GM21723 (cell line): Measurements from ENCODE around the gene MATCAP1.

ENCODE experiments used
- ATAC-seq: cut with Tn5 transposase; IDR thresholded peaks from one replicate; pipeline ENCODE4 v1.9.1; 2021; ENCODE audit warnings: mild to moderate bottlenecking, moderate library complexity; ENCODE audit not compliant: unreplicated experiment

Gene MATCAP1

DNA sequence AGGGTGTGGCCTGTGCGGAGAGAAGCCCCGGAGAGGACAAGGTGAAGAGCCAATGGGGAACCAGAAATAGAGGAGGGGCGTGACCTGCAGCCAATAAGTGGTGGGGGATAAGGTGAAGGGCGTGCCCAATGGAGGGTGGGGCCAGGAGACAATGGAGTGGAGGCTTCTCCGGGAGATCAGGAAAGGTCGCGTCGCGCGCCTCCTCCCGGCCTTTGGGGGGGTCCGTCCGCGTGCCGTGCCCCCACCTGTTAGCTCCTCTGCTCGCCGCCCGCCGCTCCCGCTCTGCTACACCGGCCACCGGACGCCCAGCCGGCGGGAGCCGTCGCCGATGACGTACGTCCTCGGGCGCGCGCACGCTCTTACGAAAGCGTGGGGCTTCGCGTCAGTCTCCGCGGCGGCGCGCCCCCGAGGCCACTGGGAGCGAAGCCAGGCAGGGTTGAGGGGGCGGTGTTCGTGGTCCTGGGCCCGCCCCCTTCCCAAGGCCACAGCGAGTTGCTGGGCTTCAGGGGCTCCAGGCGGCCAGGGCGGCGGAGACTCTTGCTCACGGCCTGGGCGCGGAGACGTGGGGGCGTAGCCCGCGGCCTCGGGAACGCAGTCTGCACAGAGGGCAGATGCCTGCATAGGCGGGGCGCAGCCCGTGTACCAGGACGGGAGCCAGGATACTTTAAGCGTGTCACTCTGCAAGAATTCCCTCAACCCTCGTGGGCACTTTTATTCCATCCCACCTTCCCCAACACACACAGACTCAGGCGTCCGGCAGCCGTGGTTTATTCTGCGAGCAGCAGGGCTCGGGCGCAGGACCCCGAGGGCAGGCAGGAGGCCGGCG lies at the start of gene MATCAP1:
TSS of gene MATCAP1 (minus strand) at position 337 of the 826 bp plus-strand sequence. CDS start 3,353 bp downstream, outside the sequence.
- ATAC-seq = peak; percentile 92

DNA sequence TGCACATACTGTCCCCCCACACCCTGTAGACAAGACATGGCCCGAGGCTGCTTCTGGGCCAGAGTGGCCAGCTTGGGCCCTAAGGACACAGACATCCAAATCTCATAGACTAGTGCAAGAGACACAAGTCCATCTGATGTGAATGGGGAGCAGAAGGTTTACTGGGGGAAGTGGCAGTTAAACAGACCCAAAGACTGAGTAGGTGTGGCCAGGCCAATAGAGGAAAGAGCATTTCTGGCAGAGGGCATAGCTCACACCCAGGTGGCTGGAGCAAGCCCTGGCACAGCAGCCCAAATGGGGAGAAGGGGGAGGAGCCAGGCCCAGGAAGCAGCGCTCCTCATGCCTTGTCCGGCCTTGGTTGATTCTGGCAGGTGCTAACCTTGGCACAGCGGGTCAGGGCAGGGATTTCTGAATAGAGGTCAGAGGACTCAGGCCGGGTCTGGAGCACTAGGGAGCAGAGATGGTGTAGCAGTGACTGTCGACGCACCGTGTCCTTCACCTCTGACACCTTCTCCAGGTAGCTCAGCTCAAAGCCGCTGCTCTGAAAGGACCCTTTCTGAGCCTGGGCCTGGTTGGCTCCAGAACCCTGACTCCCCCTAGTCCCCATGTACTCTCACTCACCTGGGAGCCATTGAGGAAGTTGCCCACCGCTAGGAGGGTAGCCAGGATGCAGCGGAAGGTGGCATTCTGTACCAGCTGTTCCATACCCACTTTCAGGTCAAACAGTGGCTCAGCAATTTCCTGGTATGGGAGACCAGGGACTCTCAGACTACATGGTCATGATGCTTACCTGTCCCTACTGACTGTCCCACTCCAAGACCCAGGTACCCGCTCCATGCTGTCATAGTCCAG lies 47.3 kb upstream of the MATCAP1 start:
- no peak for ATAC-seq

DNA sequence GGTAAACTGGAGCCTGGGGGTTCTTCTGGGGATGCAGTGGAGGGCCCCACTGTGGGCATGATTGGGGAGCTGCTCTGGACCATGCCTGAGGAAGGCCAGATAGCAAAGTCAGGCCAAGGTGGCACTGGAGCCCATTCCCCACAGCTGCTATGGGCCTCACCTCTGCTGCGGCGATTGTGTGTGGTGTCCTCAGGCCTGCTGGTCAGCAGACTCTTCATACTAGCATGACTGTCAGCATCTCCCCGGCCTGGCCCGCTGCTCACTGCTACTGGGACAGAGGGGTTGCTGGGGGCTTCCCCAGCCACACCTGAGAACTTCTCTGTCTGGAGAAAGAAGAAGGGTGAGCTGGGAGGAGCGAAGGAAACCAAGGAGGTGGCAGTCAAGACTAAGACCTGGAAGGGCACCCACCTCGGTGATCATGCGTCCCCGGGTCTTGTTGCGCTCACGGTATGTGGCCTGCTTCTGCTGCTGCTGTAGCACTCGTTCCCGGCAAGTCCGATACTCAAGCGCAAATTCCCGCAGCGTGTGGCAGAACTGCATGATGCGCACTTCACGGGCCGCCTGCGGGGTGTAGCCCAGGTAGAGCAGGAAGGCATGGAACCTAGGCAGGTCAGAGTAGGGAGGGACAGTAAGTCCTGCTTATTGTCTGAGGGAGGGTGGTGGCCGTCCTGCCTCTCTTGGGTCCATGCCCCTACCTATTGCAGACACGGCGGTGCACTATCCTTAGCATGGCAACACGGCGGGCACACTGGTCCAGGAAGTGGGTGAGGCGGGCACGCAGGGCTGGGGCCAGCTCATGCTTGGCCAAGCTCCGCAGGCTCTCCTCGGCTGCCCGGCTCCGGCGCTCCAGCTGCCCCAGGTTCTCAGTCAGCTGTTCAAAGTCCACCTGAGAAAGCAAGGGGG lies 46.4 kb upstream of the MATCAP1 start:
- no peak for ATAC-seq

DNA sequence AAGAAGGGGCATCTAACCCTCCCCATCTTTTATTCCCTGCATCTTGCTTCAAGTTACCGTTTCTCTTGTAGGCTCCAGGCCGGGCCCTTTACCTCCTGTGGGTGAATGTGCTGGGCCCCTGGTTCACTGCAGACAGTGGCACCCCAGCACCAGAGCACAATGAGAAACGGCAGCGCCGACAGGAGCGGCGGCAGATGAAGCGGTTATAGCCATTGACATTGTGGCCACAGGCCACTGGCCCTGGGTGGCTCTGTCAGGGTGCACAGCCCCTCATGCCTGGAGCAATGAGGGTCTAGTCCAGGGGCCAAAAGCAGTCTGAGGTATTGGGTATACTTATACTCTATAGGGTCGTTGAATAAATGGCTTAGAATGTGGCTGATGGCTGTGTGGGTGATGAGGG lies 45.1 kb upstream of the MATCAP1 start:
- ATAC-seq = no peak

DNA sequence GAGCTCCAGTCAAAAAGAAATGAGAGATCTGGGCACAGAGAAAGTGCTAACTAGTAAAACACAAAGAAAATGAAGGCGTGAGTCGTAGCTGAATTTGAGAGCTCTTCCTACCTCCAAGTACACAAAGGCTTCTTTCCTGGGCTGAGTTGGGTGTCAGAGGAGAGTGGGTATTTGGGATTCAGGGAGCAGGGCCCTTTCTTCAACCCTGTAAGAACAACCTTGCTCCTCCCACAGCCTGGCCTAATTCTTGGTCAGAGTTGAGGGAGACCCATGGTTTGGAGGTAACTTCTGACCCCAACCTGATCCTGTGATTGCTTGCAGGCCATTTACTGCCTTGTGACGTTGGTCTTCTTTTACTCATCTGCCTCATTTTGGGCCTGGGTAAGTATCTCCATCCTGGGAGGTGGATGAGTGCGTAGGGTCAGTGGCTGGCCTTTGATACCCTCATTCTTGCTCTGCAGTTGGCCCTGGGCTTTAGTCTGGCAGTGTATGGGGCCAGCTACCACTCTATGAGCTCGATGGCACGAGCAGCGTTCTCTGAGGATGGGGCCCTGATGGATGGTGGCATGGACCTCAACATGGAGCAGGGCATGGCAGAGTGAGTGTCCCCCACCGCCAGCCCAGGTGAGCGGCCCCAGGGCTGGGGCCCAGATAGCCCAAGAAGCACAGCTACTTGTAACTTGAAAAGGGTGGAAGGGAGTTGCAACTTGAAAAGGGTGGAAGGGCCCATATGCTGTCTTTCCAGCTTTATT lies 44.4 kb upstream of the MATCAP1 start:
- no peak for ATAC-seq

DNA sequence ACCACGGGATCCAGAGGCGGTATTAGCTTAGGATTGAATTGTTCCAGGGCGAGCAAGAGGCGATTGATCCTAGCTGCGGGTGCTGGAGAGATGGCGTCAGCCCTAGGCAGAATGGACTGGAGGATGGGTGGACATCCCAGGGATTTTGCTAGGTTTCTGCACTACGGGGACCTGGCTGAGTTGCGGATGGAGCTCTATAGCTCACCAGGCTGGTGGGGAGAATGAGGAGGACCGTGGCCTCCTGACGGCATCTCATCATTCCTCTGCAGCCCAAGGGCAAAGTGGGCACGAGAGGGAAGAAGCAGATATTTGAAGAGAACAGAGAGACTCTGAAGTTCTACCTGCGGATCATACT lies 43.8 kb upstream of the MATCAP1 start:
- no peak for ATAC-seq

DNA sequence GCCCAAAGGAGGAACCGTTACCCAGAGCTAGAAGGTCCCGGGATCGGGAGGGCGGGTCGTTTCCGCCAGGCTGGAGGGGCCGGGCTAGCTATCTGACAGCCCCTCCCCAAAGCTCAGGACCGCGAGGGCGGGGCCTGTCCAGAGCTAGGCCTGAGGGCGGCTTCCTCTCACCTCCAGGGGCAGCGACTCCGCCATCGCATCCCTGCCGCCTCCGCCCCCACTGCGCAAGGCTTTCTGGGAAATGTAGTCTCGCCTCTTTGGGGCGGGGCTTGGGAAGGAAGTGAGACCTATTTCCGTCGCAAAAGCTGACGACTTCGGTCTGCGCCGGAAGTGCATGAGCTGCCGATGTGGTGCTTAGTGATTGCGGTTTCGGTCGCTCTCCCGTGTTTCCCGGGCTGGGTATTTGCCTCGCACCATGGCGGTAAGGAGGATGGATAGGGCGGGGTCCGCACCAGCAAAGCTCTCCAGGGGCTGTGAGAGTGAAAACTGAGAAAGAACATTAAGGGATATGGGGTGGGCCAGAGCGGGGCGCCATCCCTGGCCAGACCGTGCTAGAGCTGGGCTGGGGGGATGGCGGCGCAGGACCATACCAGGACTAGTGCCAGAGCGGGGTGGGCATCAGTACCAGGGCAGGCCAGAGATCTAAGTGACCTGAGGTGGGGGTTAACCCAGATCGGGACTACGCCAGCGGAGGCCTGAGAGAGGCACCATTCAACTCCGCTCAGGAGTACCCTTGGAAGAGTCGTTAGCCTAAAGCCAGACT lies 43.2 kb upstream of the MATCAP1 start, which contains the start of gene TMEM208:
TSS of gene TMEM208 (plus strand) at position 327 of the 763 bp plus-strand sequence. CDS start at position 416, 89 bp downstream.
- peak; percentile 93 for ATAC-seq

DNA sequence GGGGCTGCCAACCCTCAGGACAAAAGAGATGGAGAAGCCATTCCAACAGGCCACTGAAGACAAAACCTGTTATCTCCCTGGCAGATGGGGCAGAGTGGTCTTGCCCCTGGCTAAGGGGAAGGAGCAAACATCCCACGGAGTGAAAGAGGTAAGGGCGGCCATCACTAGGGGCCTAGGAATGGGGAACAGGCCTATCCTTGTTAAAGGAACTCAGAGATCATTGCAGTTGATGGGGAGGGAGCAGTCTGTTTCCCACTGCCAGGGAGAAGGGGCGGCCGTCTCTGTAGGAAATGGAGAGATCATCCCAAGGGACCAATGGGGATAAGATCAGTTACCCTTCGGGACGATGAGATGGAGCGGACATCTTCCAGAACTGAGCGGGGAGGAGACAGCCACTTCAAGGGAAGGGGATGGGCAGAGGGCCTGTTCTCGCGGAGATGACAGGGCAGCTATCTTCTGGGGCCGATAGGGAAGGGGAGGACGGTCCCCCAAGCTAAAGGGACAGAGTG lies 42.6 kb upstream of the MATCAP1 start:
- ATAC-seq = no peak

DNA sequence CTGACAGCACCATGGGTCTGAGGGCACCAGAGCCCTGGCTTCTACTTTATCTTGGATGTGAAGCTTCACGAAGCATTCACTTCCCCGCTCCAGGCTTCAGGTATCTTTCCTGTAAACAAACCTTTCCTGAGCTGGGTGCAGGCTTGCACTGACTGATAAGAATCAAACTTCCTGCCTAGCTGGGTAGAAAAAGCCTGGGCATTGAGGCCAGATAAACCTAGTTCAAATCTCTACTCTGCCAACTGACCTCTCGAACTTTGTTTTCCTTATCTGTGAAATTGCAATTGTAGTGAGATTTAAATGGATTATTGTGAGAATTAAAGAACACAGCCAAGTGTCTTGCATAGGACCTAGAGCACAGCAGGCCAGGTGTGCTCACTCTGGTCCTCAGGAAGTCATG lies 40.2 kb upstream of the MATCAP1 start:
- ATAC-seq = no peak

DNA sequence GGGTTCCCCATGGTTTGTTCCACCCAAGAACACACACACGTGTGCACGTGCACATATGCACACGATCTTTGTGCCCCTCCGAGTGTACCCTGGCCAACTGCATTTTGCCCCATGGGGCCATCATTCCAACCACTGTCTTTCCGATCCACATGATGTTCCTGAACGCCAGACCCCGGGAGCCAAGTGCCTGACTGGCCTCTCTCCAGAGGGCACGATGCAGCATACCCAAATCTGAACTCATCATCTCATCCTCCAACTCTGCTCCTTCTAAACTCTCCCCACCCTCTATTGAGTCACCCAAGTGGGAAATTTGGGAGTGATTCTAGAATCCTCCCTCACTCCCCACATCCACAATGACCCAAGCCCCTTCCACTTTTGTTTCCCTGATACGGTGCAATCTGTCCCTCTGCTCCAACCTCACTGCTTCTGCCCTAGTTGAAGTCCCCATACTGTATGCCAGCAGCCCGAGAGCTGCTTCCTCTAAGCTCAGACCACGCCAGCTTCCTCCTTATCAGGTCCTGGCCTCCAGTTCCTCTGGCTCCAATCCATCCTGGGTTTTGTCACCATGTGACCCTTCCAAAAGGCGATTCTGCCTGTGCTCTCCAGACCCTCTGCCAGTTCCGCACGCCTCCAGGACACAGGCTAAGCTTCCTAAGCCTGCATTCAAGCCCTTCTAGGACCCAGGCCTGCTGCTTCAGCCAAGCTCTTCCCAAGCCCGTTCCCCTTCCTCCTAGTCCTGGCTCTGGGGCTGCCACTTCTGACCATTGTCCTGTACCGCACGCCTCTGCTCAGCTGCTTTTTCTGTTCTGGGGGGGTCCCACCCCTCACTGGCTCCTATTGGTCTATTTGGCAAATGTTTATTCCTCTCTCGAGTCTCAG lies 33.1 kb upstream of the MATCAP1 start:
- ATAC-seq = no peak

DNA sequence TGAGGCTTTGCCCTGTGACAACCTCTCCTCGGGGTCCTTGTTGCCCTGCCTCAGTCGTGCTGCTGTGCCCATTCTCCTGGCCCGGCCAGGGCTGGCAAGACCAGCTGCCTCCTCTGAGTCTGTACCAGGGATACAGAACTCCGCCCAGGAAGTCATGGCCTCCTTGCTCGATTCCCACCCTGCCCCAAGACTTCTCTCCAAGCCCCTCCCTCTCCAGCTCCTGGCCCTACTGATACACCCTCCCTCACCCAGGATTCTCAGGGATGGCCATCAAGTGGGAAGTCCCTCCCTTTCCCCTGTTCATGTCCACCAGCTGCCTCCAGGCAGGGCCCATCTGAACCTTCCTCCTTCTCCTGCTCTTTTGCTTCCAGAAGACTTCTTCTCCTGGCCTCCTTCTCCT lies 31.9 kb upstream of the MATCAP1 start:
- no peak for ATAC-seq

DNA sequence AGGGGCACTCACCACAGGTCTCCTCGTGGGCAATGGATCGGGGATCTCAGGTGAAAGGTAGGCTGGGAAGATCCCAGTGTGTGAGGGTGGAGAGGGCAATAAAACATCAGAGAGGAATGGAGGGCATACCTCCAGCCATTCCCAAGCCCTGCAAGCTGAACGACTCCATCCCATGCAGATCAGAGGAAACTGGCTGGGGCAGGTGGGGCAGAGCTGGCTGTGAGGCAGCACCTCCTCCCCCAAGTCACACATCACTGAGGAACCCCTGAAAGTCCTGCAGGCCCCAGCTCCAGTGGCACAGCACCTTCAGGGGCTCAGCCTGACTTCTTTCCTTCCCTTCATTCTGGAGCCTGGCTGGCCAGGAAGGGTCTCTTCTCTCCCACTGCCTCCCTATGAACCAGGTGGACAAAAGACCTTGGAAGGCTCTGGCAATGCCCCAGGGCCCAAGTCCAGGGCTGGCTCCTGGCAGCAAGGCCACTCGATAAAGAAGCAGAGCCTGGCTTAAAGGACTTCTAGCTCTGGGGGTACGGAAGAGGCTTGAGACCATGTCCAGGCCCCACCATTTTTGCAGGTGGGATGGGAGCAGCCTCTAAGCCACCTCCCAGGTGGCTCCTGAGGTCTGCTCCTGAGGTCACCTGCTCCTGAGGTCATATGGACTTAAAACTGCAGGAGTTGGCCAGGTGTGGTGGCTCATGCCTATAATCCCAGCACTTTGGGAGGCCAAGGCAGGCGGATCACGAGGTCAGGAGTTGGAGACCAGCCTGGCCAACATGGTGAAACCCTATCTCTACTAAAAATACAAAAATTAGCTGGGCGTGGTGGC lies 29.6 kb upstream of the MATCAP1 start:
- no peak for ATAC-seq

DNA sequence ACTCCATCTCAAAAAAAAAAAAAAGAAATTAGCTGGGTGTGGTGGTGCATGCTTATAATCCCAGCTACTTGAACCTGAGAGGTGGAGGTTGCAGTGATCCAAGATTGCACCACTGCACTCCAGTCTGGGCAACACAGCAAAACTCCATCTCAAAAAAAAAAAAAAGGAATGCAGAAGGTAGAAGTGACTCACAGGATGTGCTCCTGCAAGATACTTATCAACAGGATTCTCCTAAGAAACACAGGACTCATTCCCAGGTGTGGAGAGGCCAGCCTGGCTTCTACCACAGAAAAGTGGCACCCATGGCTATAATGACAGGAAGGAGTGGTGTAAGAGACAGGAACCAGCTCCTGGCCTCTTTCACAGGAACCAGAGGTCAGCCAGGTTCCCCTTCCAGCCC lies 29.0 kb upstream of the MATCAP1 start:
- no peak for ATAC-seq

DNA sequence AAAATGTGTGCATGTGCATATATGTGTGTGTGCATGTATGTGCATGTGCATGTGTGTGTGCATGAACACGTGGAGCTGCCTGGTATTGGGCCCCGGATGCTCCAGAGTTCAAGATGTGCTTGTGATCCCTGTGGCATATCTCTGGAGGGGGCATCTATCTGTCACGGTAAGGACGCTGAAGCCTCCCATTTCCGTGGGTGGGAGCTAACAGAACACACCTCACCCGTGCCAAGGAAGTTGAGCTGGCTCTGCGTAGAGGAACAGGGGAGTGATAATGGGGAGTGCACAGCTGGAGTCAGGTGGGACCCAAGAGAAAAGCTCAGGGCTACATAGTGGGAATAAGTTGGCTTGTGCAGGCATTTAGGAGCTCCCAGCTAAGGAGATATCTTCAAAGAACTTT lies 27.9 kb upstream of the MATCAP1 start:
- no peak for ATAC-seq

DNA sequence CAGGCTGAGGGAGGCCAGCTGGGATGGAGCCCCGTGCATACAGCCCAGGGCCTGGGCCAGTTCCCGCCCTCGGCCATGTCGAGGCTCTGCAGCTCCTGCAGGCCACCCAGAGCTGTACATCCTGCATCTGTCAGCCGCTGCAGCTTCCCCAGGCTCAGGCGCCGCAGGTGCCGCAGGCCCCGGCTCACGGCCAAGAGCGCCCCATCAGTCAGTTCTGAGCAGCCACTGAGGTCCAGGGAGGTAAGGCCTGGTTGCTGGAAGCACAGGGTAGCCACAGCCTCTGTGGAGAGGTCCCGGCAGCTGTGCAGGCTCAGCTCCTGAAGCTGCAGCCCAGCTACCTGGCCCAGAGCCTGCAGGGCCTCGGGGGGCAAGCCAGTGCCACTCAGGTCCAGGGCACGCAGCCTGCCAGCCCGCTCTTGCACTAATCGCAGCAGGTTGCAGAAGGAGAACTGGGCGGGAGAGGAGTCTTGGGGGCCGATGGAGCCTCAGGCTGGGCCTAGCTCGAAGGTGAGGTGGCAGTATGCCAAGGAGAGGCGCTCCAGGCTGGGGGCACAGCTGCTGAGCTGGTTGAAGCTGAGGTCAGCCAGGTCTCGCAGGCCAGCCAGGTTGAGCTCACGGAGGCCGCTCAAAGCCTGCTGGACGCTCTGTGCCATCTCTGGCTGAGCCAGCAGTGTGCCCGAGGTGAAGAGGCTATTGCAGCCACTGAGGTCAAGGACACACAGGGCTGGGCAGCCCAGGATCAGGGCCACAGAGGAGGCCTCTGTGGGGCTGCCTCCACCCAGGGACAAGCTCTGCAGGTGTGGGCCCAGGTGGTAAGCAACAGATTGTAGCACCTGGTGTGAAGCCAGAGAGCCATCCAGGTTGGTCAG lies 26.5 kb upstream of the MATCAP1 start:
- no peak for ATAC-seq

DNA sequence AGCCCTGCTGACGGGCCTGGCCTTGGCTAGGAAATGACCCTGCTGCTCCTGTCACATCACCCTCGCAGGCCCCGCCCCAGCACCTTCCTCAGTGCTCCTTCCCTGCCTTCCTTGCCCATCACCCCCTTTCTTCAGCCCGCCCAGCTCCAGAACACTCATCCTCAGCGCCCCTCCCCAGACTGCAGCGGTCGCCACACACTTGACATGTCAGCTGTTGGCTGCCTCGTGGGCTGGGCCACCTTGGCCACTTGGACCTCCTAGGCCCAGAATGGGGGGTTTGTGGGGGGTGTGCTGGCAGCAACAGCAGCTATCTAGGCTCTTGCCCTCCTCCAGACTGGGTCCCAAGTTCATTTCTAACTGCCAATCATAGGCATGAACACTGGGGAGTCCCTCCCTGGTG lies 25.8 kb upstream of the MATCAP1 start:
- no peak for ATAC-seq
